Right lobe of liver (tissue), 4 donors: ENCODE data around the gene TMEM161B.

ENCODE experiments used
- CTCF ChIP-seq, 4 donors: fragments of 200-600 bp in 3 of 4; fragments of 450-650 bp in 1 of 4; IDR thresholded peaks; one replicate each; pipeline versions ENCODE4 v1.5.1 to v1.8.0; 2016 to 2022; ENCODE audit warnings: antibody characterized with exemption in 4 of 4, mild to moderate bottlenecking in 2 of 4
- POLR2A ChIP-seq: fragments of 450-650 bp; IDR thresholded peaks from one replicate; pipeline ENCODE4 v1.6.1; 2017; ENCODE audit warnings: antibody characterized with exemption, mild to moderate bottlenecking
- donor health status: DM: no; HTN: no; CAD: no.
- donor health status: DM: no; HTN: no; CAD: no.
- donor health status: DM: no; HTN: yes; CAD: no.

GRCh38 chr5:88251048-88251711 is 17.5 kb downstream of the TMEM161B start:
- no peak for TF ChIP-seq POLR2A
- no peak for TF ChIP-seq CTCF (IDR thresholded peaks at IDR 0.05)
